PFSK-1 (cell line): ENCODE measurements around the gene B3GLCT.

Experiments used
- FOXP2 ChIP-seq: optimal IDR thresholded peaks from 2 replicates; pipeline ENCODE3; 2011; ENCODE audit warnings: borderline replicate concordance, control low read depth, inconsistent platforms; ENCODE audit not compliant: insufficient read depth; ENCODE audit errors: extremely low read length, extremely low read depth
- POLR2AphosphoS5 ChIP-seq: IDR thresholded peaks from 2 replicates; pipeline ENCODE4 v1.6.1; 2012; ENCODE audit warnings: low read depth, mild to moderate bottlenecking, control low read depth, low read length, moderate library complexity
- SIN3A ChIP-seq: IDR thresholded peaks from 2 replicates; pipeline ENCODE4 v1.6.1; 2012; ENCODE audit warnings: mild to moderate bottlenecking, low read length, moderate library complexity, borderline replicate concordance; ENCODE audit not compliant: insufficient read depth
- TAF1 ChIP-seq: IDR thresholded peaks from 2 replicates; pipeline ENCODE4 v1.6.1; 2012; ENCODE audit warnings: low read length, control low read depth, borderline replicate concordance; ENCODE audit not compliant: insufficient read depth
- TF ChIP-seq, protein P1 (sequence below), 2 experiments: IDR thresholded peaks; 2 replicates each; pipeline versions ENCODE4 v1.6.1 to v1.8.0; 2011 to 2012; ENCODE audit warnings: low read depth in 2 of 2, low read length in 2 of 2, control low read depth in 1 of 2, inconsistent platforms in 1 of 2, mild to moderate bottlenecking in 1 of 2, moderate library complexity in 1 of 2; ENCODE audit not compliant: insufficient read depth in 1 of 2

Gene B3GLCT

GRCh38 chr13:31322026-31322425, 122.3 kb downstream of the B3GLCT start:
- no peak for TF ChIP-seq TAF1
- TF ChIP-seq POLR2AphosphoS5, result no peak
- TF ChIP-seq FOXP2, result no peak
- TF ChIP-seq SIN3A, result no peak

DNA sequence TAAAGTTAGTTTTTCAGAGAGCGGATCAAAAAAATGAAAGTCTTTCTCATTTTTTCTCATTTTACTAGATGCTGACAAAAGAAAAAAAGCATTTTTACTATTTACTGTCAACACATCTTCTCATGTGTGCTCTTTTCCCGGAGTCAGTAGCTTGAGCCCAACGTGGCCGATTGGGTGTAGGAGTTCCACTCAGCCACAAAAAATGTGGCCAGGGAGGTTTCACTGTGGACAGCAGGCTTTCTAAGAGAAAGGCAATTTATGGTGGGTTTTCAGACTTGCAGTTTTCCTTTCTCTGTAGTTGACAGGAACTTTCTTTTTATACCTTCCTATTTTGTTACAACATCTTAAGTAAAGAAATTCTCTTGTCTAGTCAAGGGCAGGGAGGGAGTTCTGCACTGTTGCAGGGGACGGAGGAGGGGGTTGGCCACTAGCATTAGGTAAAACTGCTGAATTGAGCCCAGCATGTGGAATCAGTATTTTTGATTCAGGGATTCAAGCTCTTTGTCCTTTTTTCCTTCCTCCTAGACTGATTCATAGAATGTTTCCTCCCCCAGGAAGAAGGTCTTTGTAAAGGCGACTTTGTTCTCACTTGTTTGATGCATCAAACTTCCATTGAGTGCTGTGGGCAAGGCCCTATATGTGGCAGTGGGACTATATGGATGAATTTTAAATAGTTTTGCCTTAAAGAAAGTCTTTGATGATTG, 123.1 kb downstream of the B3GLCT start:
- TF ChIP-seq, protein P1, sequence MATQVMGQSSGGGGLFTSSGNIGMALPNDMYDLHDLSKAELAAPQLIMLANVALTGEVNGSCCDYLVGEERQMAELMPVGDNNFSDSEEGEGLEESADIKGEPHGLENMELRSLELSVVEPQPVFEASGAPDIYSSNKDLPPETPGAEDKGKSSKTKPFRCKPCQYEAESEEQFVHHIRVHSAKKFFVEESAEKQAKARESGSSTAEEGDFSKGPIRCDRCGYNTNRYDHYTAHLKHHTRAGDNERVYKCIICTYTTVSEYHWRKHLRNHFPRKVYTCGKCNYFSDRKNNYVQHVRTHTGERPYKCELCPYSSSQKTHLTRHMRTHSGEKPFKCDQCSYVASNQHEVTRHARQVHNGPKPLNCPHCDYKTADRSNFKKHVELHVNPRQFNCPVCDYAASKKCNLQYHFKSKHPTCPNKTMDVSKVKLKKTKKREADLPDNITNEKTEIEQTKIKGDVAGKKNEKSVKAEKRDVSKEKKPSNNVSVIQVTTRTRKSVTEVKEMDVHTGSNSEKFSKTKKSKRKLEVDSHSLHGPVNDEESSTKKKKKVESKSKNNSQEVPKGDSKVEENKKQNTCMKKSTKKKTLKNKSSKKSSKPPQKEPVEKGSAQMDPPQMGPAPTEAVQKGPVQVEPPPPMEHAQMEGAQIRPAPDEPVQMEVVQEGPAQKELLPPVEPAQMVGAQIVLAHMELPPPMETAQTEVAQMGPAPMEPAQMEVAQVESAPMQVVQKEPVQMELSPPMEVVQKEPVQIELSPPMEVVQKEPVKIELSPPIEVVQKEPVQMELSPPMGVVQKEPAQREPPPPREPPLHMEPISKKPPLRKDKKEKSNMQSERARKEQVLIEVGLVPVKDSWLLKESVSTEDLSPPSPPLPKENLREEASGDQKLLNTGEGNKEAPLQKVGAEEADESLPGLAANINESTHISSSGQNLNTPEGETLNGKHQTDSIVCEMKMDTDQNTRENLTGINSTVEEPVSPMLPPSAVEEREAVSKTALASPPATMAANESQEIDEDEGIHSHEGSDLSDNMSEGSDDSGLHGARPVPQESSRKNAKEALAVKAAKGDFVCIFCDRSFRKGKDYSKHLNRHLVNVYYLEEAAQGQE (IDR thresholded peaks at IDR 0.05; ENCODE audit: insufficient read depth in 1 of 2, low read depth in 2 of 2, low read length in 2 of 2), result no peak
- TF ChIP-seq TAF1 (no peak), FOXP2 (no peak)

DNA sequence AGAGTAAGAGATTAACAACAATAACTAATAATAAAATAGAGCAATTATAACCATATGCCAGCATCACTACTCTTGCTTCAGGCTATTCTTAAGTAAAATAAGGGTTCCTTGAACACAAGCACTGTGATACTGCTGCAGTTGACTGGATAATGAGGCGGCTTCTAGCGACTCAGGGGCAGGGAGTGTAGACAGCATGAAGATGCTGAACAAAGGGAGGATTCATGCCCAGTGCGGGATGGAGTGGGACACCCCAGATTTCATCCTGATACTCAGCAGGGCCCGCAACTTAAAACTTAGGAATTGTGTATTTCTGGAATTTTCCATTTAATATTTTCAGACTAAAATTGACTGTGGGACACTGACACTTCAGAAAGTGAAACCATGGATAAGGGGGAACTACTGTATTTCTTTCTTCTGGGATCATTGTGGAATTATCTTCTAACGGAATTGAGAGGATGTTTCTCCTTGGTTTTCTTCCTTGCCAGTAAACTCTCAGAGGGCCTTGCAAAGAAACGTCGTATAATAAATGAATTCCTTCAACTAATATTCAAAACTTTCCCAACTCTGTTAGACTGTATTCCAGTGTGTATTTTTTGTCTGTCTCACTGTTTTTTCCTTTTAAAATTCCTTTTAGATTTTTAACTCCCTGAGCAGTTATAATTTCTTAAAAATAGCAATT, 127.5 kb downstream of the B3GLCT start:
- no peak for TF ChIP-seq SIN3A
- TF ChIP-seq, protein P1 (IDR thresholded peaks at IDR 0.05; ENCODE audit: insufficient read depth in 1 of 2, low read depth in 2 of 2, low read length in 2 of 2), result no peak

DNA sequence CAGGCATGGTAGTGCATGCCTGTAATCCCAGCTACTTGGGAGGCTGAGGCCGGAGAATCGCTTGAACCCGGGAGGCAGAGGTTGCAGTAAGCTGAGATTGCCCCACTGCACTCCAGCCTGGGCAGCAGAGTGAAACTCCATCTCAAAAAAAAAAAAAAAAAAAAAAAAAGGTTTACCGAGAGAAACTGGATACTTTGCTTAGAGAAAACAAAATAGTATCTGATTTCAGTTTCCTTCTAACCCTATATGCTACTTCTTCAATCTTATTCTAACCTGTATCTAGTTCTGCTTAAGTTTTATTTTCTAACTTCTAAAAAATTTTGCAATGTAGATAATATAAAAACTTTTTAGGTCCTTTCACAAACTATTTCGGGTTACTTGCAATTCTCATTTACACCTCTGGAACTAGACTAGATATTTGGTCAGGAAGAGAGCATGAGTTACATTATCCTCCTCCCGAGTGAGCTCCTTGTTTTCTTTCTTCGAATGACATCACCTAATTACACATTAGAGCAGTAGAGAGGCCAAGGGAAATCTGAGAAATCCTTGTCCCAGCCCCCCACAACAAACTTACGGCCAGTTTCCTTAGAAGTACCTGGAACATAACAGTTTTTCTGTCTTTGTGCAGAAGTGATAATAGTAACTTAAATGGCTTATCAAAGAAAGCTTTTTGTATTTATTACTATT, 128.9 kb downstream of the B3GLCT start:
- TF ChIP-seq TAF1, result no peak
- TF ChIP-seq, protein P1 (IDR thresholded peaks at IDR 0.05; ENCODE audit: insufficient read depth in 1 of 2, low read depth in 2 of 2, low read length in 2 of 2), result no peak
- TF ChIP-seq SIN3A, result no peak
- TF ChIP-seq FOXP2, result no peak
- TF ChIP-seq POLR2AphosphoS5, result no peak

DNA sequence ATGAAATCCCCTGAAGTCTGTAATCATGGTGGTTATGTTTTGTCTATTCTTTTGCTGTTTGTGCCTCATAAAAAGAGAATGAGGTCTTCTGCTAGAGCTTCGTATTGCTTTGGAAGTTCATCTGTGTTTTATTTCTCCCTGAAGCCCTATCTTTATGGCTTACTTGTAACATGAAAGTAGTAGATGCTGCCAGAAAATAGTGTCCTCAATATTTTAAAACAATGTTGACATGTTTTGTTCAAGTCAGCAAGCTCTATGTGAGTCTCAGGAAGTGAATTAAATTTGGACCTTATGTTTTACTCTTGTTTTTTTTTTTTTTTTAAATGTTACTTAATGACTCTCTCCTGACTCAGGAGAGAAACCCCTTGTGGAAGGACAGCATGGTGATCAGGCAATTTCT, 130.5 kb downstream of the B3GLCT start:
- no peak for TF ChIP-seq POLR2AphosphoS5
- TF ChIP-seq, protein P1 (IDR thresholded peaks at IDR 0.05; ENCODE audit: insufficient read depth in 1 of 2, low read depth in 2 of 2, low read length in 2 of 2), result no peak
- no peak for TF ChIP-seq FOXP2
- no peak for TF ChIP-seq SIN3A
- no peak for TF ChIP-seq TAF1
